GM23248 (cell line): ENCODE data around the gene GAB2. TPM values are rescaled to one million over a fixed set of nuclear protein-coding genes. Genes with fewer than 3 reads are reported as not detected.

Experiments used
- DNase-seq: peaks from one replicate; pipeline ENCODE4 v3.0.0-alpha.2; 2015
- H2AFZ ChIP-seq: fragments of 200-600 bp; sonication (generic); 2 replicates; pipeline ENCODE4 v1.6.1; 2016; ENCODE audit warnings: antibody characterized with exemption
- H3F3A ChIP-seq: fragments of 200-600 bp; sonication (generic); 2 replicates; pipeline ENCODE4 v1.6.1; 2016; ENCODE audit warnings: mild to moderate bottlenecking, antibody characterized with exemption, mixed run types; ENCODE audit not compliant: insufficient read depth
- H3K27ac ChIP-seq: fragments of 200-600 bp; sonication (generic); 2 replicates; pipeline ENCODE4 v1.5.1; 2016; ENCODE audit warnings: mild to moderate bottlenecking
- H3K27me3 ChIP-seq: fragments of 200-600 bp; sonication (generic); replicated peaks from 2 replicates; pipeline ENCODE4 v1.6.1; 2016; ENCODE audit warnings: mild to moderate bottlenecking; ENCODE audit not compliant: insufficient read depth
- H3K36me3 ChIP-seq: fragments of 200-600 bp; sonication (generic); 2 replicates; pipeline ENCODE4 v1.6.1; 2016; ENCODE audit warnings: low read depth, mild to moderate bottlenecking
- H3K4me1 ChIP-seq: fragments of 200-600 bp; sonication (generic); 2 replicates; pipeline ENCODE4 v1.6.1; 2016; ENCODE audit warnings: mild to moderate bottlenecking; ENCODE audit not compliant: insufficient read depth
- H3K4me2 ChIP-seq: fragments of 200-600 bp; sonication (generic); one replicate; pipeline ENCODE4 v1.6.1; 2016; ENCODE audit warnings: mild to moderate bottlenecking; ENCODE audit not compliant: unreplicated experiment
- H3K4me3 ChIP-seq: fragments of 200-600 bp; sonication (generic); 2 replicates; pipeline ENCODE4 v1.5.1; 2016; ENCODE audit warnings: mild to moderate bottlenecking
- H3K79me2 ChIP-seq: fragments of 200-600 bp; sonication (generic); 2 replicates; pipeline ENCODE4 v1.6.1; 2016; ENCODE audit warnings: mild to moderate bottlenecking; ENCODE audit not compliant: insufficient read depth
- H3K9ac ChIP-seq: fragments of 200-600 bp; sonication (generic); 2 replicates; pipeline ENCODE4 v1.6.1; 2016; ENCODE audit warnings: mild to moderate bottlenecking
- H3K9me2 ChIP-seq: fragments of 200-600 bp; sonication (generic); 2 replicates; pipeline ENCODE4 v1.6.1; 2016; ENCODE audit warnings: mixed run types, mild to moderate bottlenecking, moderate library complexity; ENCODE audit not compliant: insufficient read depth
- H3K9me3 ChIP-seq: fragments of 200-600 bp; sonication (generic); one replicate; pipeline ENCODE4 v1.6.1; 2017; ENCODE audit warnings: low read depth
- H4K20me1 ChIP-seq: fragments of 200-600 bp; sonication (generic); 2 replicates; pipeline ENCODE4 v1.6.0; 2016; ENCODE audit not compliant: insufficient read depth
- EZH2 ChIP-seq: fragments of 200-600 bp; sonication (generic); IDR thresholded peaks from 2 replicates; pipeline ENCODE4 v1.6.1; 2018; ENCODE audit warnings: antibody characterized with exemption, mild to moderate bottlenecking; ENCODE audit not compliant: insufficient read depth, poor library complexity, severe bottlenecking
- EZH2phosphoT487 ChIP-seq: fragments of 200-600 bp; sonication (generic); IDR thresholded peaks from 2 replicates; pipeline ENCODE4 v1.6.1; 2018; ENCODE audit warnings: antibody characterized with exemption, moderate library complexity, mild to moderate bottlenecking, low read depth; ENCODE audit not compliant: insufficient read depth
- WGBS, 2 experiments: methylation state at CpG; one replicate each; pipeline ENCODE4 v1.1.6; 2015 to 2017; ENCODE audit warnings: low lambda C conversion rate in 2 of 2, low coverage in 1 of 2; ENCODE audit errors: missing lambda C conversion rate in 2 of 2; 5-methylcytosine and 5-hydroxymethylcytosine counted together
- in situ Hi-C: fragments of 300-500 bp; cut with MboI; formaldehyde crosslinking; loops from 2 replicates; pipeline ENCODE4 v1.15.0; 2020
- polyA plus RNA-seq: library from polyadenylated mRNA; unstranded; fragments of >200 nt; fragmentation: Nextera tagmentation; extraction: Ambion mirVana; gene quantifications from 2 replicates; pipeline ENCODE4 v1.2.1, GENCODE V29; 2016
- total RNA-seq: library from RNA; depleted of rRNA; stranded (reverse); fragments of >200 nt; shearing (Covaris generic); gene quantifications from 2 replicates; pipeline ENCODE4 v1.2.3, GENCODE V29; 2014; rRNA removed

The GAB2 gene
- total and polyA plus RNA-seq, 2 experiments from 2014 or later: 1.8 to 12.2 TPM

DNA sequence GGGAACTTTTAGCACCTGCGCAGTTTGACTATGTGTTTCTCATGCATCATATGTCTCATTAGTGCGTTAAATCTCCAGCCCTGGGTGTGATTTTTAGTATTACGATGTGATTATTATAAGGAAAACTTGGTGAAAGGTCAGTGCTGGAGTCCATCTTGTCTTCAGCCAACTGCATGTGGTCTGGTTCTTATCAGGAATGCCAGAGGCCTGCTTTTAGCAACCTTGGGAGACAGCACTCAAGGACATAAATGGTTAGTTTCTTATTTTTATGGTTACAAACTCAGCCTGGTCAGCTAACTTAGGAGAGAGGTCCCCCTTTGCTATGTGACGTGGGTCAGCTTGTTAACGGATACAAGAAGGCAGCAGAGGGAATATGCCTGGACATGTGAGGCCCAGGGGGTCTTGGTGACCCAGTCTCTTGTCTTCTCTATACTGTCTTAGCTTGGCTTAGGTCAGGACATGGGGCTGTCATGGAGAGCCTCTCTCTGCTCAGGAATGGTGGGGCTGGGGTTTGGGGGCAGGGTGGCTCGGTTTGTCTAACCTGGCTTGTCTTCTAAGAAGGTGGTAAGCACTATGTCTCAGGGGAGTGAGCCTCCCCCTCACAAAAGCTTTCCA lies 250.7 kb downstream of the GAB2 start:
- Histone ChIP-seq H3K27ac (no peak overlapping the region), H3K9ac (no peak overlapping the region), H3F3A (peaks cover 20% of the 10 kb centered on the region), H3K4me3 (no peak overlapping the region), H2AFZ (no peak overlapping the region), H3K27me3 (no peaks in the 10 kb centered on the region), H3K79me2 (no peaks in the 10 kb centered on the region), H3K36me3 (no peaks in the 10 kb centered on the region), H3K4me2 (no peak overlapping the region), H3K4me1 (peaks cover 18% of the 10 kb centered on the region), H3K9me2 (no peaks in the 10 kb centered on the region), H3K9me3 (no peaks in the 10 kb centered on the region), H4K20me1 (no peaks in the 10 kb centered on the region)
- TF ChIP-seq EZH2 (no peak), EZH2phosphoT487 (no peak)
- 97% methylated on average over 6 of the region's 6 CpGs for WGBS, 2 experiments
- in situ Hi-C loops: no loop called here
- DNase-seq: no peak

Other genes starting within 250 kb of the GAB2 start
- 7.5 and 13.1 TPM in 2 replicates for gene KCTD21, start 229.2 kb downstream of the GAB2 start, total RNA-seq
- gene KCTD21, start 229.2 kb downstream of the GAB2 start, polyA plus RNA-seq: 5.7 and 7.6 TPM in 2 replicates
- gene USP35, start 228.9 kb downstream of the GAB2 start, total RNA-seq: 7.0 and 8.9 TPM in 2 replicates
- gene USP35, start 228.9 kb downstream of the GAB2 start, polyA plus RNA-seq: 2.2 and 2.7 TPM in 2 replicates
- gene NARS2, start 157.0 kb upstream of the GAB2 start, total RNA-seq: 13.0 and 15.3 TPM in 2 replicates
- gene NARS2, start 157.0 kb upstream of the GAB2 start, polyA plus RNA-seq: 10.9 TPM in 2 replicates